Left lung (tissue), 10 donors: ENCODE results near the gene WASF2. TPM values are rescaled to one million over a fixed set of nuclear protein-coding genes. Genes with fewer than 3 reads are reported as not detected.

Experiments used
- ATAC-seq: fragments of 200-7000 bp; cut with Tn5 transposase; one replicate; pipeline ENCODE4 v1.9.1; 2020; ENCODE audit warnings: moderate library complexity
- DNase-seq, 4 donors: peaks; one replicate each; pipeline ENCODE4 v3.0.0-alpha.2; 2013 to 2020
- H3K27ac ChIP-seq, 2 donors: fragments of 200-600 bp; sonication (generic) in 1 of 2; one replicate each; pipeline versions ENCODE4 v1.5.0 to v1.8.0; 2020 to 2021
- H3K27me3 ChIP-seq, 2 donors: fragments of 200-600 bp; sonication (generic) in 1 of 2; one replicate each; pipeline versions ENCODE4 v1.5.0 to v1.8.0; 2020 to 2021
- H3K36me3 ChIP-seq, 2 donors: fragments of 200-600 bp; sonication (generic) in 1 of 2; one replicate each; pipeline versions ENCODE4 v1.5.0 to v1.8.0; 2020 to 2021
- H3K4me1 ChIP-seq, 2 donors: fragments of 200-600 bp; one replicate each; pipeline ENCODE4 v1.8.0; 2021
- H3K4me3 ChIP-seq, 2 donors: fragments of 200-600 bp; sonication (generic) in 1 of 2; one replicate each; pipeline versions ENCODE4 v1.5.0 to v1.8.0; 2020 to 2021; ENCODE audit warnings: mild to moderate bottlenecking in 1 of 2
- H3K9me3 ChIP-seq, 2 donors: fragments of 200-600 bp; sonication (generic) in 1 of 2; one replicate each; pipeline versions ENCODE4 v1.5.0 to v1.8.0; 2020 to 2021
- CTCF ChIP-seq, 2 donors: fragments of 200-600 bp; sonication (generic) in 1 of 2; IDR thresholded peaks; one replicate each; pipeline versions ENCODE4 v1.5.0 to v1.8.0; 2021; ENCODE audit warnings: antibody characterized with exemption in 2 of 2
- intact Hi-C, 2 donors: fragments of 100-400 bp; cut with DNase I; formaldehyde crosslinking; loops; one replicate each; pipeline versions ENCODE4 v1.11.2 to v1.14.2; 2022
- polyA plus RNA-seq, 6 donors: library from polyadenylated mRNA; unstranded; fragments of 120-200 nt; gene quantifications; one replicate each; pipeline ENCODE4 v1.2.1, GENCODE V29; 2013; ENCODE audit not compliant: insufficient read length in 6 of 6
- total RNA-seq, 2 donors: library from RNA; stranded (reverse); fragmentation: NEBNext Ultra II Directional; extraction: Animal tissue kit (Norgen Biotek cat#: 25700); gene quantifications; one replicate each; pipeline ENCODE4 v1.2.1, GENCODE V29; 2021
- donor health status: DM: no; HTN: yes; CAD: no.
- donor health status: DM: no; HTN: no; CAD: no.

Gene WASF2
- total and polyA plus RNA-seq, 8 donors = 108 to 147 (median 134) TPM

GRCh38 chr1:27448982-27449381 is 41.0 kb downstream of the WASF2 start:
- H3K9me3 ChIP-seq = no peaks in the 10 kb centered on the region
- no peak overlapping the region for H3K4me3 ChIP-seq
- TF ChIP-seq CTCF (IDR thresholded peaks at IDR 0.05) = no peak
- H3K4me1 ChIP-seq = peaks cover 0 to 32% of the 10 kb centered on the region in 2 donors
- H3K36me3 ChIP-seq = peaks cover 0 to 14% of the 10 kb centered on the region in 2 donors
- no peak for DNase-seq
- no peaks in the 10 kb centered on the region for H3K27me3 ChIP-seq
- intact Hi-C loops = no loop called here
- no peak overlapping the region for H3K27ac ChIP-seq
- no peak for ATAC-seq

GRCh38 chr1:27447883-27448282 is 42.1 kb downstream of the WASF2 start:
- no peaks in the 10 kb centered on the region for H3K9me3 ChIP-seq
- no peak overlapping the region for H3K27ac ChIP-seq
- peaks cover 0 to 32% of the 10 kb centered on the region in 2 donors for H3K4me1 ChIP-seq
- H3K4me3 ChIP-seq = no peak overlapping the region
- ATAC-seq = no peak
- no peak for DNase-seq
- intact Hi-C loops = no loop called here
- H3K36me3 ChIP-seq = peaks cover 0 to 14% of the 10 kb centered on the region in 2 donors
- H3K27me3 ChIP-seq = no peaks in the 10 kb centered on the region
- no peak for TF ChIP-seq CTCF (IDR thresholded peaks at IDR 0.05)

- ATAC-seq (no peak), DNase-seq (no peak)
- intact Hi-C loops = no loop called here
- TF ChIP-seq CTCF (IDR thresholded peaks at IDR 0.05) = no peak
- H3K4me1 ChIP-seq = peaks cover 0 to 32% of the 10 kb centered on the region in 2 donors
- peaks cover 0 to 14% of the 10 kb centered on the region in 2 donors for H3K36me3 ChIP-seq
- H3K27me3 ChIP-seq = no peaks in the 10 kb centered on the region
- H3K4me3 ChIP-seq = no peak overlapping the region
- no peak overlapping the region for H3K27ac ChIP-seq
- no peaks in the 10 kb centered on the region for H3K9me3 ChIP-seq
These were observed 42.6 kb downstream of the WASF2 start for GRCh38 chr1:27447399-27447798.

GRCh38 chr1:27446496-27447020 is 43.4 kb downstream of the WASF2 start:
- DNase-seq (no peak), ATAC-seq (no peak)
- H3K27me3 ChIP-seq = no peaks in the 10 kb centered on the region
- H3K27ac ChIP-seq = no peak overlapping the region
- H3K9me3 ChIP-seq = no peaks in the 10 kb centered on the region
- no peak overlapping the region for H3K4me3 ChIP-seq
- intact Hi-C loops = no loop called here
- peaks cover 0 to 27% of the 10 kb centered on the region in 2 donors for H3K4me1 ChIP-seq
- TF ChIP-seq CTCF (IDR thresholded peaks at IDR 0.05) = no peak
- peaks cover 0 to 15% of the 10 kb centered on the region in 2 donors for H3K36me3 ChIP-seq

- Histone ChIP-seq H3K9me3 (no peaks in the 10 kb centered on the region), H3K4me3 (no peak overlapping the region), H3K27ac (no peak overlapping the region), H3K27me3 (no peaks in the 10 kb centered on the region), H3K4me1 (peaks cover 0 to 25% of the 10 kb centered on the region in 2 donors), H3K36me3 (peaks cover 0 to 25% of the 10 kb centered on the region in 2 donors)
- no peak for TF ChIP-seq CTCF (IDR thresholded peaks at IDR 0.05)
- intact Hi-C loops = no loop called here
- ATAC-seq (no peak), DNase-seq (no peak)
These were observed 44.6 kb downstream of the WASF2 start for GRCh38 chr1:27445177-27445936.
